ENCODE results near the gene GSTA2.
"Not testable (repeated sequence)": the region's sequence is repeated elsewhere in the genome, so short reads cannot be mapped to it uniquely, and the experiment has no call there.

GSTA2 gene

DNA sequence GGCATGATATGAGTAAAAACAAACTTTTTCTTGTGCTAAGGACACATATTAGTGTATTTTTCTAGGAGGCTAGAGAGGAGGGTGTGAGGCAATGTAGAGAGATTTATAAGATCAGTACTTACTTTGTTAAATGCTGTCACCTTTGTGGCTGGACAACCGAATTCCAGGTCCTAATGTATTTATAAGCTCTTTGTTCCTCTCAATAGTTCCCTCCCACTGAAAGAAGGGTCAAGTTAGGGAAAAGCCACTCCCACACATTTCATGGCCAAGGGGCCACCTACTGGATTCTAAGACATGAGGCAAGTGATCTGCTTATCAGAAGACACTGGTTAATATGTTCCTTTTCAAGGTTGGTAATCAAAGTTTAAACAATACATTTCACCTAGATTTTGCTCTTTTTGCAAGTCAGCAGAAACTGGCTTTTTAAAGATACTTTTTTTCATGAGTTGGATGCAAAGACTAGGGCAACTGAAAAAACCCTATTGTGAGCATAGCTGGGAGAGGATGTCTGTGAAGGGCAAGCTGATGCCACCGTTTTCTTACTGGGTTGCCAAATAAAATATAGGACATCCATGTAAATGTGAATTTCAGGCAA, at the start of gene GSTA2:
TSS of gene GSTA2 (minus strand) at position 154 of the 595 bp plus-strand sequence. CDS start 5,528 bp downstream, outside the sequence.
- not testable (repeated sequence) for DNase-seq

DNA sequence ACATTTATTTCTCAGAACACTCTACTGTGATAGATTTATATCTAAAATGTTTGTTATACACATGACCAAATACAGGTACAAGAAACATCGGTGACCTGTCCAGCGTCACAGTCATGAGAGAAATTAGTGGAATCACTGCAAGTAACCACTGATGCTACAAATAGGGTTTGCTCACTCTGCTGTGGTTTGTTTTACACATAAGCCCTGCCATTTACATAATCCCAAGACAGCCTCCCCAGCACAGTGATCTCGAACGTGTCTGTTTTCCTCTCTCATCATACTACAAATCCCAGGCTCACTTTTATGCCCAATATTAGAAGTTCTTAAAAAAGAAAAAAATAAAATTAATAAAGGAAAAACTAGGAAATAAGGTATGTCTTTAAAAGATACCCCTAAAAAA, 46.5 kb upstream of the GSTA2 start:
- DNase-seq, result not testable (repeated sequence)

DNA sequence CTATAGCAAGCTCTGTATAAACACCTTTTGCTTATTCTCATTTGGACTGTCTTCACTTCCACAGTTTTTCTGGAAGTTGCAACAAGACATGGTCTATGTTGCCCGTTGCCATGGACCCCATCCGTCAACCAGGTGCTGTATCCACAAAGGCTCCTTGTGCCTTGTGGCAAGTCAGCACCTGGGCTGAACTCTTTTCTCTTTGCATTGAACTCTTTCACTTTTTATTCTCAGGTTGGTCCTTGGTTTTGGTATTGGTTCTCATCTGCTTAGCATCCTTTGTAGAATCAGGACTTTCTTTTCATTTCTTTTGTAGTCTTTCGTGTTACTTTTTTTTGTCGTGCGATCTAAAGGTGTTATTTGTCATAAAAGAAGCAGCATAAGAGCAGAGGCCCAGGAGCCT, 45.4 kb upstream of the GSTA2 start:
- no peak for DNase-seq

DNA sequence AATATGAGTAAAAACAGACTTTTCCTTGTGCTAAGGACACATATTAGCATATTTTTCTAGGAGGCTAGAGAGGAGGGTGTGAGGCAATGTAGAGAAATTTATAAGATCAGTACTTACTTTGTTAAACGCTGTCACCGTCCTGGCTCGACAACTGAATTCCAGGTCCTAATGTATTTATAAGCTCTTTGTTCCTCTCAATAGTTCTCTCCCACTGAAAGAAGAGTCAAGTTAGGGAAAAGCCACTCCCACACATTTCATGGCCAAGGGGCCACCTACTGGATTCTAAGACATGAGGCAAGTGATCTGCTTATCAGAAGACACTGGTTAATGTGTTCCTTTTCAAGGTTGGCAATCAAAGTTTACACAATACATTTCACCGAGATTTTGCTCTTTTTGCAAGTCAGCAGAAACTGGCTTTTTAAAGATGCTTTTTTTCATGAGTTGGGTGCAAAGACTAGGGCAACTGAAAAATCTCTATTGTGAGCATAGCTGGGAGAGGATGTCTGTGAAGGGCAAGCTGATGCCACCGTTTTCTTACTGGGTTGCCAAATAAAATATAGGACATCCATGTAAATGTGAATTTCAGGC, 40.5 kb upstream of the GSTA2 start, which contains the start of gene GSTA1:
TSS of gene GSTA1 (minus strand) at position 149 of the 588 bp plus-strand sequence. CDS start 4,549 bp downstream, outside the sequence.
- DNase-seq, result not testable (repeated sequence)

DNA sequence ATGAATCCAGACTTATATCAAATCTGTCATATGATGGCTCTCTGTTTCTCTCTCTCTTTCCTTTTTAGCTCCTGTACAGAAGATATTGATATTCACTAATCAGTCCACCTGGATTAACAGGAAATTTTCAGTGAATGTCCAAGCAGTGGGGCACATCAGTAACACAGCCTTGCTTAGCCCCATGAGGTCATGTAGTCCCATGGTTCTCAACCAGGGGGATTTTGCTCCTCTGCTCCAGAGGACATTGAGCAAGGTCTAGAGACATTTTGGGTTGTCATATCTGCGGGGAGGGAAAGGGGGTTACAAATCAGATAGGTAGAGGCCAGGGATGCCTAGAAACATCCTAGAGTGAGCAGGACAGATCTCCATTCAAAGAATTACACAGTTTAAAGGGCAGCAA, 39.5 kb upstream of the GSTA2 start:
- DNase-seq, result no peak

DNA sequence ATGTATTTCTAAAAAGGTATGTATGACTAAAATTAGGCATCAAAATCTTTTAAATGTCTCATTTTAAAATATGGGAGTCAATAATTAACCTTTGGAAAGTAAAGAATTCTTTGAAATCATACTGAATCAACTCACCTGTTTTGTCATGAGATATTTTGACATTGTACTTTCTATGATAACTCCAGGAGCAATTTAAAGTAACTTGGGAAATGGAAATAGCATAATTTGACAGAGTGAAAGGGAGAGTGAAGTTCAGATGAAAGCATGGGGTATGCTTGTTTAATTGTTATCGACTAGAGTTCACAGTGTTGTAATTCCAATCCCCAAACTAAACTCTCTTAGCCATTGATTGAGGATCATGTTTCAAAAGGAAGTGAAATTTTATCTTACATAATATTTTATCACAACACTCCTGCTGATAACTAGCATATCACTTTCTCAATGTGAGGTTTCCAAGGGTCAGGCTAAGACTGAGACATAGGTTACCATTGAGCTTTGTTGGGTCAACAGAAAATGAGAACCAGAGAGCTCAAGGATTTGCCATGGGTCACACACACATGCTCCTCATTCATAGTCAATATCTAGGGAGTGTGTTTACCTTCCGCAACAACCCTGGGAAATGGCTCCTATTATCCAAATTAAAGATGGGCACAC, 38.0 kb upstream of the GSTA2 start:
- DNase-seq, result no peak

DNA sequence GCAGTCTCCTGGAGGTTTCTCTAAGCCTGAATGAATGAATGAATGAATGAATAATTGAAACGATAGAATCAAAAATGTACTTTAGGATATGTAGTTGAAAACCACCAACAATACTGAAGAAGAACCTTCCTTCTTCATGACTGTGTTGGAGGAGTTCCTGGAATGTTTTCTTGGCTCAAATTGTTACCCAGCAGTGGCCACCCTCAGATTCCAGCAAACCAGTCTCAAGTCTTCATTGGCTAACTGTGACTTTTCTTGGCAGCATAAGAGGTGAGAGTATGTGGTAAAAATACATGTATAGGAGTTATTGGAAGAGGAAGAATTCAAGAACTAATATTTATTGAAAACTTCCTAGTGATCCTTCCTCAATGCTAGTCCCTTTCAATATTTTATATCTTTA, 36.0 kb upstream of the GSTA2 start:
- DNase-seq, result not testable (repeated sequence)

DNA sequence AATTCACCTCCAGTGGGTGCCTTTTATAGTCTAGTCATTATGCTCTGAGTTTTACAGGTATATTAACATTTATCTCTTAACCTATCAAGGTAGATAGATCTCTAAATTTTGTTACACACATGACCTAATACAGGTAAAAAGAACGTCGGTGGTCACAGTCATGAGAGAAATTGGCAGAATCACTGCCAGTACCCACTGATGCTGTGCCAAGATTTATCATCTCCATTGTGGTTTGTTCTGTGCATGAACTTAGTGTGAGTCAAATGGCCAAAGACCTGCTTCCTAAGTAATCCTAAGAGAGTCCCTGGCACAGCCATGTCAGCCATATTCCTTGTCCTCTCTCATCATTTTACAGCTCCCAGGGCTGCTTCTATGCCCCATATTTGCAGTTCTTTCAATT, 31.1 kb upstream of the GSTA2 start:
- DNase-seq, result not testable (repeated sequence)

DNA sequence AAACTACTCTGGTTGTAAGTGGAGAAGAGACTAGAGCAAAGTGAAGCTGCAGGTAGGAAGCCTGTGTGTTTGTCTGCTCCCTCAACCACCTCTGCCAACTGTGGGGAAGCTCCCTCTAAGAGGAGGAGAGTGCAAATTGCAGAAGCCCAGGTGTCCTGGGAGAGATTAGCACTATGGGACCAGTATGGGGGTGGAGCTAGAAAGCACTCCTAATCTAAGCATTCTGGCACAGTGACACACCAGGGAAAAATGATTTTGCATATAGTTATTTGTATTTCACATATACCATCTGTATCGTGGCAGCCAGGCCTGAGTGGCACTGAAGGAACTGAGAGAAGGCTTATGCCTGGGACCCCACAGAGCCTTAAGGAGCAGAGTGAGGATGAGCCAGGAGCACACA, 27.6 kb upstream of the GSTA2 start:
- DNase-seq, result no peak

DNA sequence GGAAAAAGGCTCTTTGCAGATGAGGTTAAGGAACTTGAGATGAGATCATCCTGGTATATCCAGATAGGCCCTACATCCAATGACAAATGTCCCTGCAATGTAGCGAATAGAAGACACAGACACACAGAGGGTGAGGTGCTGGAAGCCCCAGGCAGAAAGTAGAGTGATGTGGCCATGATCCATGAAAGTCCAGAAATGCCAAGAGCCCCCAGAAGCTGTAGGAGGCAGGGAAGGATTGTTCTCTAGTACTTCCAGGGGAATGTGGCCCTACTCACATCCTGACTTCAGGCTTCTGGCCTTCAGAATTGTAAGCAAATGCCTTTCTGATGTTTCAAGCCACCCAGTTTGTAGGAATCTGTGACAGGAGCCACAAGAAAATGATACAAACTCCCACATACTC, 26.4 kb upstream of the GSTA2 start:
- DNase-seq, result not testable (repeated sequence)

DNA sequence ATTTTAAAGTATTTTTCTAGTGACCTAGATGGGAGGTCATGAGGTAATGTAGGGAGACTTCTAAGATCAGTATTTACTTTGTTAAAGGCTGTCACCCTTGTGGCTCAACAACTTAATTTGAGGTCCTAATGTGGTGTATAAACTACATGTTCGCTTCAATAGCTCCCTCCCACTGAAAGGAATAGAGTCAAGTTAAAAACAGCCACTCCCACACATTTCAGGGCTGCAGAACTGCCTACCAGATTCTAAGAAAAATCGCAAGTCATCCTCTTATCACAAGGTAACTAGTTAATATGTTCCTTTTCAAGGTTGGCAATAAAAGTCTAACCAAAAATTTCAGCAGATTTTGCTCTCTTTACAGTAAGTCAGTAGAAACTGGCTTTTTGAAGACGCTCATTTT, 25.2 kb upstream of the GSTA2 start:
- no peak for DNase-seq

DNA sequence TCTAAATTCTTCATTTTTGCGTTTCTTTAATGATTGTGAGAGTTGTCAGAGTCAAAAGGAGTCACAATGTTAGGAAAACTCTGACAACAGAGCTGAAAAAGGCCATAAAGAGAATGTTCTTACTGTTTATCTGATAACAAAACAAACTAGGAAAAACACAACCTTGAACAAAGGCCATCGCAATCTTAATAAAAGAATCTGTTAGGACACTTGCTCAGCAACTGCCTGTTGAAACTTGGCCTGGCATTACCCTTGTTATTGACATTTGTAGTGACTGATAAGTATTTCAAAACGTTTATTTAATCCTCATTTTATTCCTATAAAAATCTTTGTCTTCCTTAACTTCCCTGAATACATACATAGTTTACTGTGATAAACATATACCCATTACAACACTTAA, 24.6 kb upstream of the GSTA2 start:
- DNase-seq, result no peak

DNA sequence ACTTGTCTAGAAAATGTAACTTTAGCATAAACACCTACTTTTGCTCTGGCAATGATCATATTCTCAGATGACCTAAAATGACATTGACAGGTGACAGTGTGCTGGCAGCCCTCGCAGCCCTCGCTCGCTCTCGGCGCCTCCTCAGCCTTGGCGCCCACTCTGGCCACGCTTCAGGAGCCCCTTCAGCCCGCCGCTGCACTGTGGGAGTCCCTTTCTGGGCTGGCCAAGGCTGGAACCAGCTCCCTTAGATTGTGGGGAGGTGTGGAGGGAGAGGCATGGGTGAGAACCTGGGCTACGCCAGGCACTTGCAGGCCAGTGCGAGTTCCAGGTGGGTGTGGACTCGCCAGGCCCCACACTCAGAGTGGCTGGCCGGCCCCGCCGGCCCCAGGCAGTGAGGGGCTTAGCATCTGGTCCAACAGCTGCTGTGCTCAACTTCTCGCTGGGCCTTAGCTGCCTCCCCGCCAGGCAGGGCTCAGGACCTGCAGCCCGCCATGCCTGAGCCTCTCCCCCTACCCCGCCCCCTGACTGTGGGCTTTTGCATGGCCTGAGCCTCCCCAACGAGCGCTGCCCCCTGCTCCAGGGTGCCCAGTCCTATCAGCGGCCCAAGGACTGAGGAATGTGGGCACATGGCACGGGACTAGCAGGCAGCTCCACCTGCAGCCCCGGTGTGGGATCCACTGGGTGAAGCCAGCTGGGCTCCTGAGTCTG, 23.1 kb upstream of the GSTA2 start:
- no peak for DNase-seq

DNA sequence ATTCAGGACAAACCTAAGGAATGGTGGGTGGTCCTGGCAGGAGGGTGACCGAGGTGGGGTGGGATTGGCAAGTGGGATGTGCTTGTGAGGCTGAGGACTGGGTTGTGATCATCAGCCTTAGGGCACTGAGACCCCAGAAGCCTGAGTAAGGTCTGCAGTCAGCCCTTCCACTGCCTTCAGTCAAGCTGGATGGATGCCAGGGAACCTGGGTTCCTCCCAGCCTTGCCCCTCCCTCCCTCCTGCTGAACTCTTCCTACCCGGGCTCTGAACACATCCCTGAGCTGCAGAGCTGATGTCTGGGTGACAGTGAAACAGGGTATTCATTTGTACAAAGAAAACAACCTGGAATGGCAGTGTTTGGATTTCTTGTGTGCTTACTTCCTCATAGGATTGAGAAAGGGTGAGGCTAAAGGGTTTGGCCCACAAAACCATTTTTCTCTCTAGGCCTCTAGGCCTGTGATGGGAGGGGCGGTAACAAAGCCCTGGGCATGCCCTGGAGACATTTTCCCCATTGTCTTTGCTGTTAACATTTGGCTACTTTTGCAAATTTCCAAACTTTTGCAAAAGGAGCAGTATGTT, 19.5 kb upstream of the GSTA2 start:
- not testable (repeated sequence) for DNase-seq

DNA sequence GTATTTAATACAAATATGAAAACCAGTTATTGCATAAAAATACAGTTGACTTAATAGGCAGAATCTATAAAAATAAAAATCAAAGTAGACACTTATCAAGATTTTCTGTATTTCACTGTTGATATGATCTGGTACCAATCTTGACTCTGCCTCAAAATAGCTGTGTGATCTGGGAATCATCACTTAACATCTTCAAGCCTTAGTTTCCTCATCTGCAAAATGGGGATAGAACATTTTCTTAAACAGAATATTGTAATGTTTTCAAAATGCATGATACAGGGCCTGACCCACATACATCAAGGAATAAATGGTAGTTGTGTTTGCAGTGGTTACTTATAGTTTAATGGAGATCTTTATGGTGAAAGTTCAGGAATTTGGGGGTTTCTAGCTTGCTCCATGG, 18.9 kb upstream of the GSTA2 start:
- DNase-seq, result not testable (repeated sequence)

DNA sequence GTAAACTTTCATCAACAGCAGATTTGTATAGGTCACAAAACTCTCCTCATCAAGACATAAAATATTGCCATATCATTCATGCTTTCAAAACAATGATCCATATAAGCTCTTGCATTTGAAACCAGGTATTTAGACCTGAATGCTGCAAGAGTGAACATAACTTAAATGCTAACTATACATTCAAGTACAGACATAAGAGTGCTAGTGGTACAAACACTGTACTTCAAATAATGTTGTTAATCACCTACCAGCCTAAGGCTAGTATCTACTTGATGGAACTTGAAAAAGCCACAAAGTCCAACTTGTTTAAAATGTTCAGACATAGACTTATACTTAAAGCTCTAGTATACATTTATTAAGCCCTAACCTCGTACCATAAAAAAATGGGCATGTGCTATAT, 16.0 kb upstream of the GSTA2 start:
- DNase-seq, result no peak

DNA sequence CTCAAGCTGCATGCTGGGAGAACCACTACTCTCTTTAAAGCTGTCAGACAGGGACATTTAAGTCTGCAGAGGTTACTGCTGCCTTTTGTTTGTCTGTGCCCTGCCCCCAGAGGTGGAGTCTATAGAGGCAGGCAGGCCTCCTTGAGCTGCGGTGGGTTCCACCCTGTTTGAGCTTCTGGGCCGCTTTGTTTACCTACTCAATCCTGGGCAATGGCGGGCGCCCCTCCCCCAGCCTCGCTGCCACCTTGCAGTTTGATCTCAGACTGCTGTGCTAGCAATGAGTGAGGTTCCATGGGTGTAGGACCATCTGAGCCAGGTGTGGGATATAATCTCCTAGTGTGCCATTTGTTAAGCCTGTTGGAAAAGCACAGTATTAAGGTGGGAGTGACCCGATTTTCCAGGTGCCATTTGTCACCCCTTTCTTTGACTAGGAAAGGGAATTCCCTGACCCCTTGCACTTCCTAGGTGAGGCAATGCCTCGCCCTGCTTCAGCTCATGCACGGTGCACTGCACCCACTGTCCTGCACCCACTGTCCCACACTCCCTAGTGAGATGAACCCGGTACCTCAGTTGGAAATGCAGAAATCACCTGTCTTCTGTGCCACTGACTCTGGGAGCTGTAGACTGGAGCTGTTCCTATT, 13.6 kb upstream of the GSTA2 start:
- not testable (repeated sequence) for DNase-seq

DNA sequence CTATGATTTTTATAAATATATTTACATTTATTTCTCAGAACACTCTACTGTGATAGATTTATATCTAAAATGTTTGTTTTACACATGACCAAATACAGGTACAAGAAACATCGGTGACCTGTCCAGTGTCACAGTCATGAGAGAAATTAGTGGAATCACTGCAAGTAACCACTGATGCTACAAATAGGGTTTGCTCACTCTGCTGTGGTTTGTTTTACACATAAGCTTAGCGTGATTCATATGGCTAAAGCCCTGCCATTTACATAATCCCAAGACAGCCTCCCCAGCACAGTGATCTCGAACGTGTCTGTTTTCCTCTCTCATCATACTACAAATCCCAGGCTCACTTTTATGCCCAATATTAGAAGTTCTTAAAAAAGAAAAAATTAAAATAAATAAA, 6.1 kb upstream of the GSTA2 start:
- DNase-seq, result not testable (repeated sequence)

DNA sequence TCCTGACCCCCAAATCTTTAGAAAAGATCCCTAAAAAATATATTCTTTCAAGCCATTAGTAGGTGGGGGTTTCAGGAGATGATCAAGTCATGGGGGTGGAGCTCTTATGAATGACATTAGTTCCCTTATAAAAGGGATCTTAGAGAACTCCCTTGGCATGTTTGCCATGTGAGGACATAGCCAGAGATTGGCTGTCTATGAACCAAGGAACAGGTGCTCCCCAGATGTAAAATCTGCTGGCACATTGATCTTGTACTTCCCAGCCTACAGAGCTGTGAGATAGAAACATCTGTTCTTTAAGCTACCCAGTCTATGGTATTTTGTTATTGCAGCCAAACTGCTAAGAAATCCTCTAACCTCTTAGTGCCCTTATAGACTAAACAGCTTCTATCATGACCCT, 4.4 kb upstream of the GSTA2 start:
- DNase-seq, result not testable (repeated sequence)

DNA sequence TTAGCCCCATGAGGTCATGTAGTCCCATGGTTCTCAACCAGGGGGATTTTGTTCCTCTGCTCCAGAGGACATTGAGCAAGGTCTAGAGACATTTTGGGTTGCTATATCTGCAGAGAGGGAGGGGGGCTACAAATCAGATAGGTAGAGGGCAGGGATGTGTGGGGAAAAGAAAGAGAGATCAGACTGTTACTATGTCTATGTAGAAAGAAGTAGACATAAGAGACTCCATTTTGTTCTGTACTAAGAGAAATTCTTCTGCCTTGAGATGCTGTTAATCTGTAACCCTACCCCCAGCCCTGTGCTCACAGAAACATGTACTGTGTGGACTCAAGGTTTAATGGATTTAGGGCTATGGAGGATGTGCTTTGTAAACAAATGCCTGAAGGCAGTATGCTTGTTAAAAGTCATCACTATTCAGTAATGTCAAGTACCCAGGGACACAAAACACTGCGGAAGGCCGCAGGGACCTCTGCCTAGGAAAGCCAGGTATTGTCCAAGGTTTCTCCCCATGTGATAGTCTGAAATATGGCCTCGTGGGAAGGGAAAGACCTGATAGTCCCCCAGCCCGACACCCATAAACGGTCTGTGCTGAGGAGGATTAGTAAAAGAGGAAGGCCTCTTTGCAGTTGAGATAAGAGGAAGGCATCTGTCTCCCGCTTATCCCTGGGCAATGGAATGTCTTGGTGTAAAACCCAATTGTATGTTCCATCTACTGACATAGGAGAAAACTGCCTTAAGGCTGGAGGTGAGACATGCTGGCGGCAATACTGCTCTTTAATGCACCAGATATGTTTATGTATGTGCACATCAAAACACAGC, 1.4 kb downstream of the GSTA2 start:
- DNase-seq, result not testable (repeated sequence)

DNA sequence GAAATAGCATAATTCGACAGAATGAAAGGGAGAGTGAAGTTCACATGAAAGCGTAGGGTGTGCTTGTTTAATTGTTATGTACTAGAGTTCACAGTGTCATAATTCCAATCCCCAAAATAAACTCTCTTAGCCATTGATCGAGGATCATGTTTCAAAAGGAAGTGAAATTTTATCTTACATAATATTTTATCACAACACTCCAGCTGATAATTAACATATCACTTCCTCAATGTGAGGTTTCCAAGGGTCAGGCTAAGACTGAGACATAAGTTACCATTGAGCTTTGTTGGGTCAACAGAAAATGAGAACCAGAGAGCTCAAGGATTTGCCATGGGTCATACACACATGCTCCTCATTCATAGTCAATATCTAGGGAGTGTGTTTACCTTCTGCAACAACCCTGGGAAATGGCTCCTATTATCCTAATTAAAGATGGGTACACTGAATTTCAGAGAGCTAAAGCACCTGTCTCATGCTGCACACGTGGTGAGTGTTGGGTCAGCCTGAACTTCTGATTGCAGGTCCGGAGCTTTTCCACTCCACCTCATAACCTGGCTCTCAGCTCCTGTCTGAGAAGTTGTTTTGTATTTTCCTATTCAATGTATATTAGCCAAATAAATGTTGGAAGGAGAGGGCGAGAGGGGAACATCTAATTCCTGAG, 3.0 kb downstream of the GSTA2 start:
- no peak for DNase-seq
